GF-D8 (cell line): ENCODE measurements around the gene CANT1.

Experiments
- DNase-seq: peaks from one replicate; lab custom pipeline; 2025; lab: John Stamatoyannopoulos, UW

CANT1 gene

DNA sequence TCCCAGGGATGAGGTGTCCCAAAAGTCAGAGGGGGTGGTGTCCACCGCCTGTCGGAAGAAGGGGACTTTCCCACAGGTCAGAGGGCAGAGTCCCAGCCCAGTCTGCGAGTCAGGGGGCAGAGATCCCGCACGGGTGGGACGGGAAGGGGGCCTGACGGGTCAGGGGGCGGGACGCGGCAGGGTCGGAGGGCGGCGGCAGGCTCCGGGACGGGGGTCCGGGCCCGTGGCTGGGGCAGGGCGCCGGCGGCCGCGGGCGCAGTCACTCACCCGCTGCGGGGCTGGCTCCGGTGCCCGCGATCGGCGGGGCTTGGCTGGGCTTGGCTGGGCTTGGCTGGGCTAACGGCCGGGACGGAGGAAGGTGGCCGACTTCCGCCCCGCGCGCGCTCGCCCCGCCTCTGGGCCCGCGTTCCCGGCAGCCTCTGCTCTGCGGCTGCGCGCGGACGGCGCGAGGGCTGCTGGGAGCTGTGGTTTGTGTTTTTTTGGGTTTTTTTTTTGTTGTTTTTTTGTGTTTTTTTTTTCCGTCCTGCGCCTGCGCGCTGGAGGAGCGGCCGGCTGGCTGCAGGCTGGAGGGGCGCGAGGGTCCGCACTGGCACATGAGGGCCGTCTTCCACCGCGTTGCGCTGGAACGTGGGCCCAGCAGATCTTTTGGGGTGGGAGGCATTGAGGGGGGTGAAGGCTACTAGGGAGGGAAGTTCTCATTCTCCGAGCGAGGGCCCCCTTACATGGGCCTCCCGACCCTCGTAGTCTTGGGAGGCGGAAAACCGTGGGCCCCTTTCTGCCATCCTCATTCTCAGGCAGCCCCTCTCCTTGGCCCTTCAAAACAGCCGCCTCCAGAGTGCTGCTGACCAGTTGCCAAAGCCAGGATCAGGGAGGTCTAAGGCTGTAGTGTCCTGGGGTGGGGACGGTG, at the start of gene CANT1:
CANT1 (minus strand) TSS at position 368 of the 907 bp plus-strand sequence. CDS start 12,142 bp downstream, outside the sequence.
- DNase-seq: peak; percentile 60

- DNase-seq: no peak
These were observed 48.3 kb upstream of the CANT1 start for GRCh38 chr17:79057737-79058385.

GRCh38 chr17:79055197-79055596, 45.6 kb upstream of the CANT1 start:
- no peak for DNase-seq

- DNase-seq: no peak
These were observed 44.8 kb upstream of the CANT1 start for GRCh38 chr17:79054200-79054960.

DNA sequence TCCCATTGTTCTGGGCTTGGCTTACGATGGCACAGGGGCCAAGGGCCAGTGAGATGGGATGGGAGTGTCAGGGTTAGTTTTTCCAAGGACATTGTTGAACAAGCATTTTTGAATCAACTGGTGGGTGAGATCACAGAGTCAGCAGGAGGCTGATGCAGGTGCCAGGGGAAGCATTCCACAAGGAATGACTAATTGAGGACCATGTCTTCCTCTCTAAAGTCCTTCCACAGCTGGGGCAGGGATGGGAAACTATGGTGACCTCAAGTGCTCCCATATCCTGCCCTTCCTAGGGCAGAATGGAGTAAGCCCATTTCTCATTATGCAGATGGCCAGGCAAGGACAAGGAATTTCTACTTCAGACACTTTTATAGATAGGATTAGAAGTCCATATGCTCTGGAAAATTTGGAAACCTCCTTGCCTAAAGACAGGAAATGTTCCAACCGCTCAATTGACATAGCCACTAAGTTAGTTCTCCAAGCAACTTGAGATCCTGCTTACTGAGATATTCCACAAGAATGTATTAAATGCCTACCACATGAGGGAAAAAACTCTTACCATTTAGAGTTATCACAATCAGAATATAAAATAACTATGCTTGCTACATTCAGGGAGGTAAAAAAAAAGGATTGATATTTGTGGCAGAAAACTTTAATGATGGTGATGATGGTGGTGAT, 43.8 kb upstream of the CANT1 start:
- DNase-seq: no peak

GRCh38 chr17:79052131-79052530, 42.6 kb upstream of the CANT1 start:
- no peak for DNase-seq

DNA sequence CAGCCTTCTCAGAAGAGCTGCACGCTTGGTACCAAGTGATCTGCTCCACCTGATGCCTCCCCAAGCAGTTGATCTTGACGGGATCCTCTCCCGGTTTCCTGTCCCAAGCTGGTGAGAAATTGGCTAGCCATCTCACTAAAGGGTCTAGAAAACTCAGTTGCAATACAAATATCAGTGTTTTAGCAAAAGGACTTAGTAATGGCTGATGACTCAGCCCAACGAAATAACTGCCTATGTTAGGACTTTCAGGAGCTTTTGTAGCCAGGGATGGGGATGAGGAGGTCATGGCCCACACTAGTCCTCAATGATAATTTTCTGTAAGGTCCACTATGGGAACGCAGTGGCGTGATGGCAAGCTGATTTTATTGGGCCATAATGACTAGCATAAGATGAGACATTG, 41.7 kb upstream of the CANT1 start:
- DNase-seq: no peak

DNA sequence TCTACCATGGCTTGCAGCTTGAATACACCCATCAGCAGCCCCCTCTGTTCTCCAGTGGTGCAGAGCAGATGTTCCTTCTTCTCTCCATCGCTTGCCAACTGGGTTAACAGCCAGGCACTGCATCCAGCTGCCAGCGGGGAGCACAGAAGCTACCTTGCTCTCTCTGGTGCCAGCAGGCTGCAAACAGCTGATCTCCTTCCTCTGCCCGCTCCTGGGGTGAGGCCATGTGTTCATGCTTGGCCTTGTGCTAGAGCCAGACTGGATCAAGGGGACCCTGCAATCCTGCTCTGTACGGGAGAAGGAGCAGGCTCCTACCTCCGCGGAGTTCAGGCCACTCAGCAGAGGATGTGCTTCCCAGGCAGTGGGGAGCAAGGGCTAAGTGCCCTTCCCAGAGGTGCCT, 41.0 kb upstream of the CANT1 start:
- no peak for DNase-seq

- no peak for DNase-seq
These were observed 40.3 kb upstream of the CANT1 start for GRCh38 chr17:79049821-79050220.

DNA sequence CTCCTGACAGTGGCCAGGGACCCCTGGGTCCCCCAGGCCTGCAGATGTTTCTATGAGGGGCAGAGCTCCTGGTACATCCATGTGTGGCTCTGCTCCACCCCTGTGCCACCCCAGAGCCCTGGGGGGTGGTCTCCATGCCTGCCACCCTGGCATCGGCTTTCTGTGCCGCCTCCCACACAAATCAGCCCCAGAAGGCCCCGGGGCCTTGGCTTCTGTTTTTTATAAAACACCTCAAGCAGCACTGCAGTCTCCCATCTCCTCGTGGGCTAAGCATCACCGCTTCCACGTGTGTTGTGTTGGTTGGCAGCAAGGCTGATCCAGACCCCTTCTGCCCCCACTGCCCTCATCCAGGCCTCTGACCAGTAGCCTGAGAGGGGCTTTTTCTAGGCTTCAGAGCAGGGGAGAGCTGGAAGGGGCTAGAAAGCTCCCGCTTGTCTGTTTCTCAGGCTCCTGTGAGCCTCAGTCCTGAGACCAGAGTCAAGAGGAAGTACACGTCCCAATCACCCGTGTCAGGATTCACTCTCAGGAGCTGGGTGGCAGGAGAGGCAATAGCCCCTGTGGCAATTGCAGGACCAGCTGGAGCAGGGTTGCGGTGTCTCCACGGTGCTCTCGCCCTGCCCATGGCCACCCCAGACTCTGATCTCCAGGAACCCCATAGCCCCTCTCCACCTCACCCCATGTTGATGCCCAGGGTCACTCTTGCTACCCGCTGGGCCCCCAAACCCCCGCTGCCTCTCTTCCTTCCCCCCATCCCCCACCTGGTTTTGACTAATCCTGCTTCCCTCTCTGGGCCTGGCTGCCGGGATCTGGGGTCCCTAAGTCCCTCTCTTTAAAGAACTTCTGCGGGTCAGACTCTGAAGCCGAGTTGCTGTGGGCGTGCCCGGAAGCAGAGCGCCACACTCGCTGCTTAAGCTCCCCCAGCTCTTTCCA, 39.5 kb upstream of the CANT1 start:
- no peak for DNase-seq

DNA sequence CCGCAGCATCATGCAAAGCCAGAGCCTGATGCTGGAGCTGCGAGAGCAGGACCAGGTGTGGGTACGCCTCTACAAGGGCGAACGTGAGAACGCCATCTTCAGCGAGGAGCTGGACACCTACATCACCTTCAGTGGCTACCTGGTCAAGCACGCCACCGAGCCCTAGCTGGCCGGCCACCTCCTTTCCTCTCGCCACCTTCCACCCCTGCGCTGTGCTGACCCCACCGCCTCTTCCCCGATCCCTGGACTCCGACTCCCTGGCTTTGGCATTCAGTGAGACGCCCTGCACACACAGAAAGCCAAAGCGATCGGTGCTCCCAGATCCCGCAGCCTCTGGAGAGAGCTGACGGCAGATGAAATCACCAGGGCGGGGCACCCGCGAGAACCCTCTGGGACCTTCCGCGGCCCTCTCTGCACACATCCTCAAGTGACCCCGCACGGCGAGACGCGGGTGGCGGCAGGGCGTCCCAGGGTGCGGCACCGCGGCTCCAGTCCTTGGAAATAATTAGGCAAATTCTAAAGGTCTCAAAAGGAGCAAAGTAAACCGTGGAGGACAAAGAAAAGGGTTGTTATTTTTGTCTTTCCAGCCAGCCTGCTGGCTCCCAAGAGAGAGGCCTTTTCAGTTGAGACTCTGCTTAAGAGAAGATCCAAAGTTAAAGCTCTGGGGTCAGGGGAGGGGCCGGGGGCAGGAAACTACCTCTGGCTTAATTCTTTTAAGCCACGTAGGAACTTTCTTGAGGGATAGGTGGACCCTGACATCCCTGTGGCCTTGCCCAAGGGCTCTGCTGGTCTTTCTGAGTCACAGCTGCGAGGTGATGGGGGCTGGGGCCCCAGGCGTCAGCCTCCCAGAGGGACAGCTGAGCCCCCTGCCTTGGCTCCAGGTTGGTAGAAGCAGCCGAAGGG, 38.6 kb upstream of the CANT1 start:
- no peak for DNase-seq

DNA sequence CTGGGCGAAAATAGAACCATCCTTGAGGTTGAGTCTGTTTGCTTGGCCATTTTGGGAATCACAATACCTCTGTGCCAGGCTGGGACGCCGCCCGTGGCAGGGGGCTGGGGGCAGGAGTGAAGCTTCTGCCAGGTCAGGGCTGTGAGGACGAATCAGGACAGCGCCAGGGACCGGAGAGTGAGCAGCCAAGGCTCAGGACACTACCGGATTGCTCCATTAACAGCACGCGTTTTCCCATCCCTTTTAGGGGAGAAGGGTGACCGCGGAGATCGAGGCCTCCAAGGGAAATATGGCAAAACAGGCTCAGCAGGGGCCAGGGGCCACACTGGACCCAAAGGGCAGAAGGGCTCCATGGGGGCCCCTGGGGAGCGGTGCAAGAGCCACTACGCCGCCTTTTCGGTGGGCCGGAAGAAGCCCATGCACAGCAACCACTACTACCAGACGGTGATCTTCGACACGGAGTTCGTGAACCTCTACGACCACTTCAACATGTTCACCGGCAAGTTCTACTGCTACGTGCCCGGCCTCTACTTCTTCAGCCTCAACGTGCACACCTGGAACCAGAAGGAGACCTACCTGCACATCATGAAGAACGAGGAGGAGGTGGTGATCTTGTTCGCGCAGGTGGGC, 37.8 kb upstream of the CANT1 start:
- no peak for DNase-seq

DNA sequence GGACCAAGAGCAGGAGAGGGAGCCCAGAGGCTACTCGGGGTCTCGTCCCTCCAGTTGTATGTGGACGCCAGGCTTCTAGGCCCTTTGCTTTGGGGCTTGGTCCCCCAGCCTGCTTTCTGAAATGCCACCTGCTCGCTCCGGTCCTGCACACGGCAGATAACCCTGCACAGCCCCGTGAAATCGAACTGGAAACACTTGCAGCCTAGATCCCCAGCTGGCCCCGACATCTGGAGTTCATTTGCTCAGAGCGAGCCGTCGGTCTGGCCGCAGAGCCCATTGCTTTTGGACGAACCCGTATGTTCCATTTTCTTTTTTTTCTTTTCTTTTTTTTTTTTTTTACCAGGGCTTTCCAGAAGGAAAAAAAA, 37.3 kb upstream of the CANT1 start:
- no peak for DNase-seq

GRCh38 chr17:79046197-79046915, 36.8 kb upstream of the CANT1 start:
- no peak for DNase-seq

DNA sequence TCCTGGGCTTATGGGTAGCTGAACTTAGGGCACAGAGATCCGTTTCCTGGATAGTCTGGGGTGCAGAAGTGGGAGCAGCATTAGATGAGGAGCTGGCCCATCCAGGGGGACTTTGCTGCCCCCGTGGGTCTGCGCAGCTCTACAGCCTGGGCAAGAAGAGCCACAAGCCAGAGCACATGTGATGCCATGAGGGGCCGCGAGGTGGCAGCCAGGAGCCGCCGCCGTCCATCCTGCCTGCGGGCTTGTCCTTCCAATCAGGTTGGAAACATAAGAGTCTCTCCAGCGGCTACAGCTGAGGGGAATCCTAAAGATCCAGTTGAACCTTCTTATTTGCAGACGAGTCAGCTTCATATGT, 36.3 kb upstream of the CANT1 start:
- DNase-seq: no peak

DNA sequence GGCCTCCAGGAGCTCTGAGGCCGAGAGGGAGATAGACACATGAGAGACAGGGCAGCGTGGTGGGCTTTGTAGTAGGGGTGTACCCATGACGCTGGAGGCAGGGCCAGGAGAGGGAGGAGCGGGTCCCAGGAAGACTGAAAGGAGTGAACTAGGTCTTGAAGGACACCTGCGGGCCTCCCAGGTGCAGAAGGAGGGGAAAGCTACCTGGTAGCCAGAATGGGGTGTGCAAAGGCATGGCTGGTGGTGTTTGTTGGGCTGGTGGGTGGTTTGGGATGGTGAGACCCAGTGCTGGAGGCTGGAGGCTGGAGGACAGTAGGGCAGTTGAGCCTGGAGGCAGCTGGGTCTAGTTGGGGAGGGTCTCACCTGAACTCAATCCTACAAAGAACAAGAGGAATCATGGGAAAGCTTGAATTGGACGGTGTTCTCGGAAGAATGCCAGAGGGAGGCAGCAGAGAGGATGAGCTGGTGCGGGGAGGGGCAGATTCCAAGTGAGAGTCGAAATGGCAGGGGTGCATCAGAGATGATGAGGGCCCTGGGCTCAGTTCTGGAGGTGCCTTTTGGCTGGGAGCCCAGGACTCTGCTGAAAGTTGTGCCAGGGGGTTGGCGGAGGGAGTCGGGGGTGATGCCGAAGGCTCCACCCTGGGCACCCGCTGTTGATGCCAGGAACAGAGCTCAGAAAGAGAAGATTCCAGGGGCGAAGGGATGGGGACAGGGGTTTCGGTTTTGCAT, 35.6 kb upstream of the CANT1 start:
- no peak for DNase-seq

GRCh38 chr17:79044462-79044861, 34.9 kb upstream of the CANT1 start:
- DNase-seq: no peak

GRCh38 chr17:79043931-79044320, 34.4 kb upstream of the CANT1 start:
- DNase-seq: no peak
